B cell (primary cell): ENCODE data around the gene CDC25B. TPM values are rescaled to one million over a fixed set of nuclear protein-coding genes. Genes with fewer than 3 reads are reported as not detected.

Source experiments
- ATAC-seq: fragments of 200-7000 bp; cut with Tn5 transposase; one replicate; pipeline ENCODE4 v1.10.0; 2021; ENCODE audit warnings: low read depth, mild to moderate bottlenecking, moderate number of reproducible peaks, moderate library complexity
- CTCF ChIA-PET: fragments of 350-600 bp; sonication (Branson Sonifier 250); formaldehyde crosslinking; loops from one replicate; lab custom pipeline; 2021; ENCODE audit warnings: antibody characterized with exemption, inconsistent platforms; lab: Charles Lee
- POLR2A ChIA-PET: fragments of 350-600 bp; sonication (Branson Sonifier 250); formaldehyde crosslinking; loops from one replicate; lab custom pipeline; 2021; ENCODE audit warnings: antibody characterized with exemption; lab: Charles Lee
- DNase-seq: peaks from one replicate; pipeline ENCODE4 v3.0.0; 2013
- H2AFZ ChIP-seq: 2 replicates; pipeline ENCODE4 v1.6.1; 2012; ENCODE audit warnings: mild to moderate bottlenecking, low read depth, low read length; ENCODE audit not compliant: insufficient read depth, poor library complexity, severe bottlenecking
- H3K27ac ChIP-seq, 2 donors: 1 replicate in 1 of 2; 2 replicates in 1 of 2; pipeline ENCODE4 v1.5.1; 2012 to 2013; ENCODE audit warnings: low read length in 2 of 2, mild to moderate bottlenecking in 2 of 2, moderate library complexity in 1 of 2
- H3K27me3 ChIP-seq, 4 experiments: fragments of 200-600 bp in 1 of 4; sonication (generic) in 1 of 4; replicated peaks in 1 of 4; 1 replicate in 2 of 4; 2 replicates in 2 of 4; pipeline versions ENCODE4 v1.6.1 to v1.7.0; 2013 to 2016; ENCODE audit warnings: low read length in 3 of 4, mild to moderate bottlenecking in 2 of 4, mixed read lengths in 1 of 4, moderate library complexity in 1 of 4; ENCODE audit not compliant: insufficient read depth in 4 of 4, control insufficient read depth in 3 of 4; ENCODE audit errors: control extremely low read depth in 1 of 4
- H3K36me3 ChIP-seq, 2 experiments: replicated peaks in 1 of 2; 1 replicate in 1 of 2; 2 replicates in 1 of 2; pipeline versions ENCODE4 v1.6.1 to v1.7.1; 2013; ENCODE audit warnings: low read length in 1 of 2; ENCODE audit not compliant: insufficient read depth in 2 of 2, control insufficient read depth in 1 of 2; ENCODE audit errors: control extremely low read depth in 1 of 2, extremely low read depth in 1 of 2
- H3K4me1 ChIP-seq, 2 donors: fragments of 200-600 bp in 1 of 2; sonication (generic) in 1 of 2; 1 replicate in 1 of 2; 2 replicates in 1 of 2; pipeline versions ENCODE4 v1.5.1 to v1.6.1; 2013 to 2017; ENCODE audit warnings: low read length in 2 of 2; ENCODE audit not compliant: control insufficient read depth in 2 of 2, insufficient read depth in 2 of 2
- H3K4me2 ChIP-seq: replicated peaks from 2 replicates; pipeline ENCODE3; 2012; ENCODE audit warnings: mild to moderate bottlenecking, low read depth, low read length; ENCODE audit not compliant: poor library complexity, severe bottlenecking
- H3K4me3 ChIP-seq, 5 experiments: fragments of 200-600 bp in 1 of 5; sonication (generic) in 1 of 5; 1 replicate in 3 of 5; 2 replicates in 2 of 5; pipeline versions ENCODE4 v1.5.1 to v1.7.0; 2011 to 2016; ENCODE audit warnings: low read length in 4 of 5, mild to moderate bottlenecking in 4 of 5, low read depth in 2 of 5, control low read depth in 1 of 5, moderate library complexity in 1 of 5; ENCODE audit not compliant: insufficient read depth in 1 of 5; ENCODE audit errors: control extremely low read depth in 1 of 5, extremely low read depth in 1 of 5
- H3K79me2 ChIP-seq: fragments of 200-600 bp; sonication (generic); one replicate; pipeline ENCODE4 v1.6.0; 2016; ENCODE audit warnings: low read length; ENCODE audit not compliant: control insufficient read depth, insufficient read depth
- H3K9ac ChIP-seq: fragments of 200-600 bp; sonication (generic); 2 replicates; pipeline ENCODE4 v1.6.1; 2017; ENCODE audit warnings: mild to moderate bottlenecking, low read length, moderate library complexity
- H3K9me3 ChIP-seq, 3 donors: one replicate each; pipeline versions ENCODE4 v1.6.1 to v1.7.1; 2013; ENCODE audit warnings: low read length in 2 of 3; ENCODE audit not compliant: control insufficient read depth in 2 of 3, insufficient read depth in 1 of 3; ENCODE audit errors: control extremely low read depth in 1 of 3
- H4K20me1 ChIP-seq: 2 replicates; pipeline ENCODE4 v1.6.0; 2012; ENCODE audit warnings: mild to moderate bottlenecking, low read length; ENCODE audit not compliant: insufficient read depth, control insufficient read depth, poor library complexity, severe bottlenecking
- H3K27ac Mint-ChIP-seq: one replicate; pipeline ENCODE4 v1.8.0; 2021; ENCODE audit warnings: mixed read lengths
- H3K27me3 Mint-ChIP-seq: one replicate; pipeline ENCODE4 v1.8.0; 2021; ENCODE audit warnings: mixed read lengths
- H3K4me1 Mint-ChIP-seq: one replicate; pipeline ENCODE4 v1.8.0; 2021; ENCODE audit warnings: mixed read lengths
- H3K4me3 Mint-ChIP-seq: one replicate; pipeline ENCODE4 v1.8.0; 2021; ENCODE audit warnings: mixed read lengths
- H3K9me3 Mint-ChIP-seq: one replicate; pipeline ENCODE4 v1.8.0; 2022; ENCODE audit warnings: mixed read lengths; ENCODE audit not compliant: insufficient read depth
- EZH2 ChIP-seq: IDR thresholded peaks from 2 replicates; pipeline ENCODE4 v1.6.1; 2012; ENCODE audit warnings: borderline replicate concordance, low read depth, mild to moderate bottlenecking, moderate library complexity, low read length; ENCODE audit not compliant: insufficient read depth, poor library complexity, severe bottlenecking
- WGBS: methylation state at CpG from one replicate; pipeline ENCODE4 v1.1.5; 2013; ENCODE audit warnings: missing lambda C conversion rate; ENCODE audit not compliant: insufficient coverage; 5-methylcytosine and 5-hydroxymethylcytosine counted together
- intact Hi-C: fragments of 100-400 bp; cut with micrococcal nuclease; formaldehyde crosslinking; loops from one replicate; pipeline ENCODE4 v1.10.0; 2022
- polyA plus RNA-seq: library from polyadenylated mRNA; depleted of rRNA; stranded (reverse); fragments of >200 nt; gene quantifications from 2 replicates; pipeline ENCODE4 v1.2.3, GENCODE V29; 2012
- total RNA-seq, 2 donors: library from RNA; stranded (reverse); fragments of 120-200 nt in 1 of 2; gene quantifications; 1 replicate in 1 of 2; 2 replicates in 1 of 2; pipeline versions ENCODE4 v1.2.3 to v1.2.4, GENCODE V29; 2013 to 2022
- TF ChIP-seq, protein P1 (sequence below): fragments of 200-600 bp; IDR thresholded peaks from one replicate; pipeline ENCODE4 v1.8.0; 2022; ENCODE audit warnings: antibody characterized with exemption, mild to moderate bottlenecking

The CDC25B gene
- total and polyA plus RNA-seq, 2 donors (not counting 1 experiment from before 2014, with no cell fraction given), result 72.3 to 114 TPM

DNA sequence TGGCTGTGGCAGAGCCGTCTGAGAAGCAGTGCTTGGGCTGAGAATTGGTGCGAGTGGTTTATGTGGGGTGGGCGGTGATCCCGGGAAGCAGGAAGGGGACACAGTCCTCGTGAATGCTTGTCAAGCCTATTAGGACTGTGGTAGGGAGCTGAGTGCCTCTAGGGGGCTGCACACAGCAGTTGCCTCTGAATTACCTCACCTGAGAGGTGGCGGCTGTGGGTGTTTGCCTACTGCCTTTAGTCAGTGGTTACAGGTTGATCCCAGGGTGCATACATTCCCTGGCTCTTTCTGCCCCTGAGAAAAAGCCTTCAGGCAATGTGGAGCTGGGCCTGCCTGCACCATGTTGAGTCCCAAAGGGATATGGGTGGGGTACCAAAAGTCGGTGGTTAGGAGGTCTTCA lies 29.4 kb downstream of the CDC25B start:
- CTCF ChIA-PET, result interaction anchor here (0.6 to 1.5 kb wide), 3 partner anchors 14 to 58 kb away, joined by 3 read pairs; partner anchors contain the start of genes ADISSP and CENPB
- Mint-ChIP-seq H3K27ac (no peak overlapping the region), H3K4me1 (peaks cover 20% of the 10 kb centered on the region), H3K9me3 (no peaks in the 10 kb centered on the region), H3K4me3 (no peak overlapping the region), H3K27me3 (no peaks in the 10 kb centered on the region)
- Histone ChIP-seq H3K27me3 (no peaks in the 10 kb centered on the region), H3K27ac (no peak overlapping the region), H3K79me2 (peaks cover 13% of the 10 kb centered on the region), H2AFZ (no peak overlapping the region), H3K9me3 (no peaks in the 10 kb centered on the region), H3K4me1 (peaks cover 6 to 20% of the 10 kb centered on the region in 2 donors), H3K9ac (no peak overlapping the region), H3K36me3 (peaks cover 3 to 26% of the 10 kb centered on the region in 2 experiments), H4K20me1 (no peaks in the 10 kb centered on the region), H3K4me3 (no peak overlapping the region), H3K4me2 (no peak overlapping the region)
- WGBS, result 95% methylated on average over 6 of the region's 7 CpGs
- DNase-seq (no peak), ATAC-seq (no peak)
- POLR2A ChIA-PET, result interaction anchor here (0.6 kb wide), 1 partner anchor 39 kb away, joined by 3 read pairs; no protein-coding TSS in a partner anchor
- no peak for TF ChIP-seq EZH2
- TF ChIP-seq, protein P1, sequence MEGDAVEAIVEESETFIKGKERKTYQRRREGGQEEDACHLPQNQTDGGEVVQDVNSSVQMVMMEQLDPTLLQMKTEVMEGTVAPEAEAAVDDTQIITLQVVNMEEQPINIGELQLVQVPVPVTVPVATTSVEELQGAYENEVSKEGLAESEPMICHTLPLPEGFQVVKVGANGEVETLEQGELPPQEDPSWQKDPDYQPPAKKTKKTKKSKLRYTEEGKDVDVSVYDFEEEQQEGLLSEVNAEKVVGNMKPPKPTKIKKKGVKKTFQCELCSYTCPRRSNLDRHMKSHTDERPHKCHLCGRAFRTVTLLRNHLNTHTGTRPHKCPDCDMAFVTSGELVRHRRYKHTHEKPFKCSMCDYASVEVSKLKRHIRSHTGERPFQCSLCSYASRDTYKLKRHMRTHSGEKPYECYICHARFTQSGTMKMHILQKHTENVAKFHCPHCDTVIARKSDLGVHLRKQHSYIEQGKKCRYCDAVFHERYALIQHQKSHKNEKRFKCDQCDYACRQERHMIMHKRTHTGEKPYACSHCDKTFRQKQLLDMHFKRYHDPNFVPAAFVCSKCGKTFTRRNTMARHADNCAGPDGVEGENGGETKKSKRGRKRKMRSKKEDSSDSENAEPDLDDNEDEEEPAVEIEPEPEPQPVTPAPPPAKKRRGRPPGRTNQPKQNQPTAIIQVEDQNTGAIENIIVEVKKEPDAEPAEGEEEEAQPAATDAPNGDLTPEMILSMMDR, result no peak
- intact Hi-C loops, result no loop called here

DNA sequence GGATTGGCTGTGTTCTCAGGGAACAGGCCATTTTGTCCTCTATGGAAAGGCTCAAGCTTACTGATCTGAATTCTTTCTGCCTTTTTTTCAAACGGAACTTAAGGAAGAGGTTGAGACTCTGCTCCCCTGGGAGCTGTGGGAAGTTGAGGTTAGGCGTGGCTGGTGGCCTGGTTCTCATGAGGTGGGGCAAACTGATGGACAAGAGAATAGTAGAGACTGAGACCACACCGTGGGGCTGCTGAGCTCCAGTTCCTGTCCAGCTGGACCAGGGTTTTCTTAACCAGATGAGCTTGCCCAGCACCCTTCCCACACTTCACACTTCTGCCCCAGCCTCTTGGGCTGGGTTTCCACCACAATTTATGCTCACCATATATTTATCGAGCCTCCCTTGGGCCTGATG lies 30.3 kb downstream of the CDC25B start:
- Mint-ChIP-seq H3K4me1 (peaks cover 15% of the 10 kb centered on the region), H3K27ac (peak overlapping the region; percentile 50), H3K27me3 (no peaks in the 10 kb centered on the region), H3K9me3 (no peaks in the 10 kb centered on the region), H3K4me3 (no peak overlapping the region)
- 29% methylated on average over 3 of the region's 4 CpGs for WGBS
- DNase-seq, result no peak
- POLR2A ChIA-PET, result no interaction called here
- H3K9ac ChIP-seq, result no peak overlapping the region
- H2AFZ ChIP-seq, result no peak overlapping the region
- H3K27ac ChIP-seq, result no peak overlapping the region
- CTCF ChIA-PET, result interaction anchor here (0.6 to 1.5 kb wide), 2 partner anchors 56 to 59 kb away, joined by 3 read pairs; partner anchors contain the start of gene ADISSP
- H3K36me3 ChIP-seq, result peaks cover 3 to 26% of the 10 kb centered on the region in 2 experiments
- no peaks in the 10 kb centered on the region for H3K27me3 ChIP-seq
- no peak overlapping the region for H3K4me2 ChIP-seq
- peaks cover 13% of the 10 kb centered on the region for H3K79me2 ChIP-seq
- H4K20me1 ChIP-seq, result no peaks in the 10 kb centered on the region
- H3K9me3 ChIP-seq, result no peaks in the 10 kb centered on the region
- intact Hi-C loops, result no loop called here
- no peak for ATAC-seq
- H3K4me1 ChIP-seq, result peaks cover 1 to 14% of the 10 kb centered on the region in 2 donors
- H3K4me3 ChIP-seq, result no peak overlapping the region
- TF ChIP-seq EZH2, result no peak
- TF ChIP-seq, protein P1, result no peak
